Measurements from ENCODE around the gene MAMSTR.
"Not testable (repeated sequence)": the region's sequence is repeated elsewhere in the genome, so short reads cannot be mapped to it uniquely, and the experiment has no call there.

Gene MAMSTR

DNA sequence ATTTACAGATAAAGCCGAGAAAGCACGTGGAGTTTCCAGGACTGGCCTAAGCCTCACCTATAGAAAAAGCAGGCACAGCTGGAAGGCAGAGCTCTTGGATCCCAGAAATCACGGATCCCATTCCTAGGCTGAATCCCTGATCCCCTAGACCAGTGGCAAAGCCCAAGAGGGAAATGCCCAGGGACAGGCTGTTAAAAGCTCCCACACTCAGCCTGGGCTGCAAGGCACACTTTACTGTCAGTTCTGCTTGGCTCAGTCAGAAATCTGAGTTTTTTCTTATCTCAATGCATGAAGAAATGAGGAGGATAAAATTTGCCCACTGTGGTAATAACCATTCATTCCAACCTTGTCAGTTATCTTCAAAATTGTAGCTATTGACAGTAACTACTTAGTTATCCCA lies 31.7 kb downstream of the MAMSTR start:
- no peak for DNase-seq (ENCODE audit: low read depth in 2 of 2)

- DNase-seq (ENCODE audit: low read depth in 2 of 2): not testable (repeated sequence)
Measured at GRCh38 chr19:48686637-48687036, 32.9 kb downstream of the MAMSTR start.

DNA sequence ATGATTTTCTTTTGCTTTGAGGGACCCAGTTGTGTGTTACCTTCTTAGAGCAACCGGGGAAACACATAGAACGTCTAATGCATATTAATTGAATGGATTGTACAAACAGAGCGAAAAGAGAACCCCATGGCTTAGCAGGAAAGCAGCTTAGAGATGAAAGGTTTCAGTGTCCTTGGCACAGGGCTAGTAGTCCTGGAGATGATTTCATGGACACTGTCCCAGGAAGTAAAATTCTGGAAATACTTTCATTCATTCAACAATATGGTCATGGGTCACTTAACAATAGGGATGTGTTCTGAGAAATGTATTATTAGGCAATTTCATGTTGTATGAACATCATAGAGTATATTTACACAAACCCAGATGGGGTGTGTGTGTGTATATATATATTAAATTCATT lies 33.4 kb downstream of the MAMSTR start:
- no peak for DNase-seq (ENCODE audit: low read depth in 2 of 2)

GRCh38 chr19:48685583-48685982 lies 33.9 kb downstream of the MAMSTR start:
- no peak for DNase-seq (ENCODE audit: low read depth in 2 of 2)

- peak in 1 of 2 donors; percentile 13 for DNase-seq (ENCODE audit: low read depth in 2 of 2)
Measured at GRCh38 chr19:48683349-48683748, 36.2 kb downstream of the MAMSTR start.

DNA sequence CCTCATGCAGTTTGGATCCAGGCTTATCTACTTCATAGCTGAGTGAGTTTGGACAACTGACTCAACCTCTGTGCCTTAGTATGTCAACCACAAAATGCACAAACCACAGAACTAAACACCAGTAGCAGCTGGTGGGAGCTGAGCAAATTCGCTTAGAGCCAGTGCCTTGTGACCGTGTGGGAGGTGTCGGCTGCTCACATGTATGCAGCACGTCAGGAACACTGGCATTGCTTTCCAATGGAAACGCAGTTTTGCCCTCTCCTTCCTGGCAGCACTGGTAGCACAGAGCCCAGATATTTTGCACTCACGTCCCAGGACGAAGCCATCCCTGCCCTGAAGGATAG lies 38.4 kb downstream of the MAMSTR start:
- DNase-seq (ENCODE audit: low read depth in 2 of 2): no peak

- DNase-seq (ENCODE audit: low read depth in 2 of 2): no peak
Measured at GRCh38 chr19:48680436-48681126, 38.9 kb downstream of the MAMSTR start.

- DNase-seq (ENCODE audit: low read depth in 2 of 2): not testable (repeated sequence)
Measured at GRCh38 chr19:48680006-48680405, 39.5 kb downstream of the MAMSTR start.

DNA sequence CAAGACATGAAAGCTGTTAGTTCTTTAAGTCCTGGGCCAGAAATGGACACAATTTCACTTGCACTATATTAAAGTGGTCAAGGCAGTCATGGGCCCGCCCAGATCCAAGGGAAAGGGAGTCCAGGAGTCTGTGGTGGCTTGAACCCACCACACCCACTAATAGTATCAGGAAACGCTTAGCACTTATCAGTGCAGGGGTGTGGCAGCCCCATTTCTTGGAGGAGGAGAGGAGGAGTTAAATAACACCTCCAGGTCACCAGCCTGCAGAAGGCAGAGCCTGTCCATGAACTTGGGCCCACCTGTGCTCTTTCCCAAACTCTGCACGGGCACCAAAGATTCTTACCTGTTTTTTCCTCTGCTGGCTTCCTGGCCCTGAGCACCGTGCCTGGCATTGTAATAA lies 41.3 kb downstream of the MAMSTR start:
- no peak for DNase-seq (ENCODE audit: low read depth in 2 of 2)

DNA sequence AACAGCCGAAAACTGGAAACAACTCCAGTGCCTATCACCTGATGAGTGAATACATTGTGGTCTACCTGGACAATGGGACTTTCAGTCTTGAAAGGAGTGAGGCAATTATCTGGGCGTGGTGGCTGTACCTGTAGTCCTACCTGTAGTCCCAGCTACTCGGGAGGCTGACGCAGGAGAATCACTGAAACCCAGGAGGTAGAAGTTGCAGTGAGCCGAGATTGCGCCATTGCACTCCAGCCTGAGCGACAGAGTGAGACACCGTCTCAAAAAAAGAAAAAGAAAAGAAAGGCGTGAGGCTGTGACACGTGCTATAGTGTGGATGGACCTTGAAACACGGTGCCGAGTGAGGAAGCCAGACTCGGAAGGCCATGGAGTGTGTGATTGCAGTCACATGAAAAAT lies 42.6 kb downstream of the MAMSTR start:
- DNase-seq (ENCODE audit: low read depth in 2 of 2): no peak

GRCh38 chr19:48676487-48676886 lies 43.0 kb downstream of the MAMSTR start:
- DNase-seq (ENCODE audit: low read depth in 2 of 2): no peak

GRCh38 chr19:48674921-48675824 lies 44.4 kb downstream of the MAMSTR start:
- peak; percentile 52 to 68 for DNase-seq (ENCODE audit: low read depth in 2 of 2)

DNA sequence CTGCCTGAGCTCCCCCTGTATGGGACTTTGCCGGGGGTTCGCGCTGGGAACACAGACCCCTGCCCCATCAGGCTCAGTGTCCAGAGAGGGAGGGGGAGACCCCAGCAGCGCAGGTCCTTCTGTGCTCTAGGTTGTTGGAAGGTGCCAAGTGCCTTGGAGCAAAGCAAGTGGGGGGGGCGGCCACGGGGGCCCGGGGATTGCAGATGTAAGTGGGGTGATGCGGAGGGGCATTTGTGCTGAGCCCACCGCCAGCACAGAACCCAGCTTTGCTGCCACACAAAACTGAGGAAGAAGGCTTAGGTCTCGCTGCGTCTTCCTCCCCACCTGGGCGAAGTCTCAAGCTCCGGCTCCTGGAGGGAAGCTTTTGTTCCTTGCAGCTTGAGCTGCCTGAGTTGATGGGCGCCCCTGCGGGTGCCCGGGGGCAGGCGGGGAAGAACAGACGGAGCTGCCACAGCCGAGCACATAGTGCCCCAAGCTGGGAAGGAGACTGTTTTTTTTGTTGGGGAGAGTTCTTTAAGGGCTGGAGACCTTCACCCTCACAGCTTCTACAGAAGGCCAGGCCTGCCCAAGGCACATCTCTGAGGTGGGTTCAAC lies 45.2 kb downstream of the MAMSTR start:
- no peak for DNase-seq (ENCODE audit: low read depth in 2 of 2)

DNA sequence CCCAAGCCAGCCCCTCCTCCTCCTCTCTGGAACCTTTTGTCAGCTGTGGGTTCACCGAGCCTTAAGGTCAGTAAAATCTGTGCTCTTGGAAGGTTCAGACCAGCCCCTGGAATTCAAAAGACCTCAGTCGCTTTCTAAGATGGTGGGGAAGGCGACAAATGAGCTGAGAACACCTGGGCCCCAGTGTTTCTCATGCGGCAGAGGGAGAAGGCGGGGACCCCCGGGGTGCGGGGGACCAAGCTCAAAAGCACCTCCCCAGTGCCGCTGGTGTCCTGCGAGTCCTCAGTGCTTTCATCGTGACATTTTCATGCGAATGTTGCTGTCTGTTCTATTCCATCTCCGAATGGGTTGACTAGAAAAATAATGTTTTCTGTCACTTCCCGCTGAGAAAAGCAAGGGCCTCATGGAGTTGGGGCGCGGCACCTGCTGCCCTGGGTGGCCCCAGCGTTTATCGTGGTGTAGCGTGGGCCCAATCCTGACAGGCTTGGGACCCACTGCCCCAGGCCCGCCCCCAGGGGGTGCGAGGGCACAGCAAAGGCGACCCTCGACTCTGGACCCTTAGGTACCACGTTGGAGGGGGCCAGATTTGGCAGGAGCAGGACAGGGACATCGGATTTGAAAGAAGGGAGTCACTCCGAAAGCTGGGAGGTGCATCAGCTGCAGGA lies 46.0 kb downstream of the MAMSTR start:
- DNase-seq (ENCODE audit: low read depth in 2 of 2): no peak

DNA sequence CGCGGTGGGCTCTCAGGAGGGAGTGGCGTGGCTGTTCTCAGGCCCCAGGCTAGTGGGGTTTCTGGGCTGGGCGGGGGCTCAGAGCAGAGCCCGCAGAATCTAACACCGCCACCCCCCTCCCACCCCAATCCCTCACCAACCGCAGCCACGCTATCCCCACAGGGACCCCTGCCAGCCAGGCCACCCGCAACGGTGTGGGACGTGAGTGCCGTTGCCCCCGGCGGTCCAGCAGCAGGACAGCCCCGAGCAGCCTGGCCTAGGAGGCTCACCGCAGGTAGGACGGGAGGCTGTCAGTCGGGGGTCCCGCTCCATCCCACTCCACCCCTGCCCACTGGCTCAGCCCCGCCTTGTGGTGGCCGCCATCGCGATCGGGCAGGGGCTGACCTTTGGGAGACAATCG lies 46.5 kb downstream of the MAMSTR start, which contains the start of gene NTN5:
TSS of gene NTN5 (minus strand) at position 24 of the 400 bp plus-strand sequence. CDS start 2,031 bp downstream, outside the sequence.
- no peak for DNase-seq (ENCODE audit: low read depth in 2 of 2)

- no peak for DNase-seq (ENCODE audit: low read depth in 2 of 2)
Measured at GRCh38 chr19:48671446-48671995, 48.0 kb downstream of the MAMSTR start.

DNA sequence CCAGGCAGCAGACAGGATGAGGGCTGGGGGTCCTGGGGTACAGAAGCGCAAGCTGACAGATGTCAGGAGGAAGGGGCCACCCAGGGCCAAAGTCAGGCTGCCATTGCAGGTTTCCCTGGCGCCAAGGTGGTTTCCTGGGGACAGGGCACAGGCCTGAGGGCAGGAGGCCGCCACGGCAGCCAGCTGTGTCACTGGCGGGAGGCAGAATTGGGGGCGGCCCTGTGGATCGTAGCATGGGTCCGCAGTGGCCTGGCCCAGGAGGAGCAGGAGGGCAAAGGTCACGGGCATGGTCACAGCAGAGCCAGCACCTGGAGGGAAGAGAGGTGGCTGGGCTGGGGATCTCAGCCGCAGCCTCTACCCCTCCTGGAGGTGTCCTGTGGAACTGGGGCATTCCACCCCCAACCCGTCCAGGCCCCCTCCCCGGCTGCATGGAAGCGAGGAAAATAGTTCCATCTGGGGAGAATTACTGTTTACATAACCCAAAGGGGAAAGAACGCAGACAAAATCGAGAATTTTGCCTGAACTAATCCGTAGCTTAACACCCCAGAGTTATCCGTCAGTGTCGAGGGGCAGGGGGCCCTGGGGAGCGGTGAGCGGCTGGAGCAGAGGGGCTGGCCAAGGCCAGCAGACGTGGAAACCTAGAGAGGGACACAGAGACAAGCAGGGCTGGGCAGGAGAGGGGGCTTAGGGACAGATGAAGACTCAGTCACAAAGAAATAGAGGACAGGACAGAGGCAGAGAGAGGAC lies 48.7 kb downstream of the MAMSTR start:
- DNase-seq (ENCODE audit: low read depth in 2 of 2): no peak

- no peak for DNase-seq (ENCODE audit: low read depth in 2 of 2)
Measured at GRCh38 chr19:48669903-48670668, 49.4 kb downstream of the MAMSTR start.

- DNase-seq (ENCODE audit: low read depth in 2 of 2): no peak
Measured at GRCh38 chr19:48668761-48669160, 50.8 kb downstream of the MAMSTR start.

- DNase-seq (ENCODE audit: low read depth in 2 of 2): no peak
Measured at GRCh38 chr19:48668332-48668731, 51.2 kb downstream of the MAMSTR start.
